Esophagus muscularis mucosa (tissue), 3 donors: ENCODE results near the gene PSME1.

Experiments
- POLR2A ChIP-seq: fragments of 450-650 bp; IDR thresholded peaks from one replicate; pipeline ENCODE4 v1.6.1; 2017; ENCODE audit warnings: antibody characterized with exemption, moderate library complexity, mild to moderate bottlenecking, low read depth
- TF ChIP-seq, protein P1 (sequence below), 3 experiments: fragments of 200-600 bp in 2 of 3; fragments of 450-650 bp in 1 of 3; sonication (generic) in 2 of 3; IDR thresholded peaks; one replicate each; pipeline ENCODE4 v1.5.1; 2017 to 2019; ENCODE audit warnings: antibody characterized with exemption in 3 of 3, mild to moderate bottlenecking in 2 of 3, moderate library complexity in 1 of 3

GRCh38 chr14:24093901-24094840, 41.8 kb upstream of the PSME1 start, which contains the start of gene PCK2:
- TF ChIP-seq, protein P1, sequence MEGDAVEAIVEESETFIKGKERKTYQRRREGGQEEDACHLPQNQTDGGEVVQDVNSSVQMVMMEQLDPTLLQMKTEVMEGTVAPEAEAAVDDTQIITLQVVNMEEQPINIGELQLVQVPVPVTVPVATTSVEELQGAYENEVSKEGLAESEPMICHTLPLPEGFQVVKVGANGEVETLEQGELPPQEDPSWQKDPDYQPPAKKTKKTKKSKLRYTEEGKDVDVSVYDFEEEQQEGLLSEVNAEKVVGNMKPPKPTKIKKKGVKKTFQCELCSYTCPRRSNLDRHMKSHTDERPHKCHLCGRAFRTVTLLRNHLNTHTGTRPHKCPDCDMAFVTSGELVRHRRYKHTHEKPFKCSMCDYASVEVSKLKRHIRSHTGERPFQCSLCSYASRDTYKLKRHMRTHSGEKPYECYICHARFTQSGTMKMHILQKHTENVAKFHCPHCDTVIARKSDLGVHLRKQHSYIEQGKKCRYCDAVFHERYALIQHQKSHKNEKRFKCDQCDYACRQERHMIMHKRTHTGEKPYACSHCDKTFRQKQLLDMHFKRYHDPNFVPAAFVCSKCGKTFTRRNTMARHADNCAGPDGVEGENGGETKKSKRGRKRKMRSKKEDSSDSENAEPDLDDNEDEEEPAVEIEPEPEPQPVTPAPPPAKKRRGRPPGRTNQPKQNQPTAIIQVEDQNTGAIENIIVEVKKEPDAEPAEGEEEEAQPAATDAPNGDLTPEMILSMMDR (IDR thresholded peaks at IDR 0.05): peak in 1 of 3 experiments; percentile 28
- TF ChIP-seq POLR2A: peak; percentile 37
